Transverse colon (tissue), 4 donors: ENCODE data around the gene SLC5A4. TPM values are rescaled to one million over a fixed set of nuclear protein-coding genes. Genes with fewer than 3 reads are reported as not detected.

ENCODE experiments used
- DNase-seq: peaks from one replicate; pipeline ENCODE4 v3.0.0-alpha.2; 2019
- H3K27ac ChIP-seq, 4 donors: fragments of 200-600 bp; sonication (generic); 2 replicates each; pipeline ENCODE4 v1.5.1; 2016 to 2018; ENCODE audit warnings: inconsistent platforms in 4 of 4
- H3K27me3 ChIP-seq: fragments of 200-600 bp; sonication (generic); 2 replicates; pipeline ENCODE4 v1.5.1; 2017; ENCODE audit warnings: inconsistent platforms
- H3K36me3 ChIP-seq, 4 donors: fragments of 200-600 bp; sonication (generic); 2 replicates each; pipeline ENCODE4 v1.5.1; 2017 to 2019; ENCODE audit warnings: inconsistent platforms in 4 of 4
- H3K4me1 ChIP-seq, 4 donors: fragments of 200-600 bp; sonication (generic); 2 replicates each; pipeline ENCODE4 v1.5.1; 2017 to 2020; ENCODE audit warnings: inconsistent platforms in 4 of 4
- H3K4me3 ChIP-seq, 4 donors: fragments of 200-600 bp; sonication (generic); 1 replicate in 1 of 4; 2 replicates in 3 of 4; pipeline versions ENCODE4 v1.5.1 to v1.6.1; 2017 to 2019; ENCODE audit warnings: inconsistent platforms in 4 of 4
- H3K9me3 ChIP-seq, 2 donors: fragments of 200-600 bp; sonication (generic); 2 replicates each; pipeline ENCODE4 v1.5.1; 2017 to 2019; ENCODE audit warnings: inconsistent platforms in 2 of 2
- EP300 ChIP-seq: sonication (generic); formaldehyde crosslinking; IDR thresholded peaks from one replicate; pipeline ENCODE4 v1.6.1; 2017; ENCODE audit warnings: antibody characterized with exemption, low read depth
- POLR2A ChIP-seq: fragments of 450-650 bp; IDR thresholded peaks from one replicate; pipeline ENCODE4 v1.6.1; 2016; ENCODE audit warnings: antibody characterized with exemption, mild to moderate bottlenecking, moderate library complexity
- POLR2AphosphoS5 ChIP-seq, 3 donors: sonication (generic); formaldehyde crosslinking; IDR thresholded peaks; one replicate each; pipeline ENCODE4 v1.6.1; 2016; ENCODE audit warnings: antibody characterized with exemption in 3 of 3
- WGBS, 2 donors: methylation state at CpG; one replicate each; pipeline ENCODE4 v1.1.5; 2018; ENCODE audit warnings: low coverage in 1 of 2; 5-methylcytosine and 5-hydroxymethylcytosine counted together
- in situ Hi-C, 4 donors: fragments of 200-750 bp; cut with MboI; loops; one replicate each; pipeline versions ENCODE4 v1.15.0 to v1.15.1; 2017; ENCODE audit warnings: low sequenced_read_pairs in 3 of 4, low pct_ligation_motif_present in 1 of 4, low pct_unique_long_range_greater_than_20kb in 1 of 4
- intact Hi-C: fragments of 100-400 bp; cut with DNase I; formaldehyde crosslinking; loops from one replicate; pipeline ENCODE4 v1.15.1; 2023; ENCODE audit warnings: low total_unique reads
- total RNA-seq, 4 donors: library from RNA; depleted of rRNA; stranded (reverse); fragments of >200 nt; gene quantifications; one replicate each; pipeline ENCODE4 v1.1.0, GENCODE V29; 2016
- TF ChIP-seq, protein P1 (sequence below), 5 experiments: fragments of 200-600 bp in 3 of 5; fragments of 450-650 bp in 2 of 5; sonication (generic) in 3 of 5; IDR thresholded peaks; 1 replicate in 2 of 5; 2 replicates in 3 of 5; pipeline ENCODE4 v1.5.1; 2016 to 2017; ENCODE audit warnings: antibody characterized with exemption in 5 of 5, inconsistent platforms in 3 of 5, mild to moderate bottlenecking in 2 of 5, moderate library complexity in 1 of 5

Gene SLC5A4
- total RNA-seq, 4 donors from 2014 or later, result 0.41 TPM; not detected in 3

DNA sequence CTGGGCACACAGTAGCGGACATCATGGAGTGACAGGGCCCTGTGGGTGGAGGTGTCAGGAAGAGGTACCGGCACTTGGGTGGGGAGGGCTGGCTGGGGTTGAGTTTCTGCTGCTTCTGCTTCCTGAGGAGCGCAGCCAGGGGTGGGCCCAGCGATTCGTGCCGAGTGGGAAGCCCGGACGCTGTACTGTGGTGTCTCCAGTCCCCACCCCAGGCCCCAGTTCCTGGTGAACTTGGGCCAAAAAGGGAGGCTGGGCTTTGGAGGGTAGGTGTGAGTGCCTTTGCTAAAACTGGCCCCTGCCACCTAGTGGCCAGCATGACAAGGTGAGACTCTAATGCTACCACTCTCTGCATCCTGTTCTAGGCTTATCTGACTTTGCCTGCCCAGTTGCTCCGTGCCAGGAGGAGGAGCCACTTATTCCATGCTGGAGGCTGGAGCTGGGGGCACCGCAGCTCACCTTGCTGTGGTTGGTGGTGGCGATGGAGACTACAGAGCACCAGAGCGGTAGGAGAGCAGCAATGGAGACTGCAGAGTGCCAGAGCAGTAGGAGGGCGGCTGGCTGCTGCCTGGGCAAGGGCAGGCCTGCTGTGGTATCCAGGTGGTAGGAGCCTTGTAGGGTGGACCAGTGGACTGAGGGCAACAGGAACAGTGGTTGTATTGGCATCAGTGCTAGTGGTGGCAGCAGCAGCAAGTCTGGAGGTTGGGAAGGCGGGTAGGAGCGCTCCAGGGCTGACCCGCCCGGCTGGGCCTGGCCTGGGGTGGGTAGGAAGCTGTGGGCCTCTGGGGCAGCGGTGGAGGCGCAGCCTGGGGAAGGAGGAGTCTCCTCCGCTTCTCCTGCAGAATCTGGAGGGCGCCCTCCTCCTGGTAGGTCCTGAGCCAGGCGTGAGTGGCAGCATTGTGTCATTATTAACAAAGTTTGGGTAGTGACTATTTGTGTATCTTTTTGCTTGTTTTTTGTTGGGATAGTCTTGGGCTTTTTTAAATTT lies 48.1 kb downstream of the SLC5A4 start:
- peak; percentile 46 for DNase-seq
- intact Hi-C loops, result no loop called here
- Histone ChIP-seq H3K4me1 (peaks cover 0 to 12% (median 7%) of the 10 kb centered on the region in 4 donors), H3K4me3 (no peak overlapping the region), H3K27me3 (peaks cover 24% of the 10 kb centered on the region), H3K27ac (no peak overlapping the region), H3K36me3 (no peaks in the 10 kb centered on the region), H3K9me3 (no peaks in the 10 kb centered on the region)
- 72 to 80% methylated on average over 1 to 20 of the region's 22 CpGs for WGBS, 2 donors
- TF ChIP-seq POLR2AphosphoS5 (IDR thresholded peaks at IDR 0.05) (no peak), POLR2A (no peak), EP300 (no peak)
- TF ChIP-seq, protein P1, sequence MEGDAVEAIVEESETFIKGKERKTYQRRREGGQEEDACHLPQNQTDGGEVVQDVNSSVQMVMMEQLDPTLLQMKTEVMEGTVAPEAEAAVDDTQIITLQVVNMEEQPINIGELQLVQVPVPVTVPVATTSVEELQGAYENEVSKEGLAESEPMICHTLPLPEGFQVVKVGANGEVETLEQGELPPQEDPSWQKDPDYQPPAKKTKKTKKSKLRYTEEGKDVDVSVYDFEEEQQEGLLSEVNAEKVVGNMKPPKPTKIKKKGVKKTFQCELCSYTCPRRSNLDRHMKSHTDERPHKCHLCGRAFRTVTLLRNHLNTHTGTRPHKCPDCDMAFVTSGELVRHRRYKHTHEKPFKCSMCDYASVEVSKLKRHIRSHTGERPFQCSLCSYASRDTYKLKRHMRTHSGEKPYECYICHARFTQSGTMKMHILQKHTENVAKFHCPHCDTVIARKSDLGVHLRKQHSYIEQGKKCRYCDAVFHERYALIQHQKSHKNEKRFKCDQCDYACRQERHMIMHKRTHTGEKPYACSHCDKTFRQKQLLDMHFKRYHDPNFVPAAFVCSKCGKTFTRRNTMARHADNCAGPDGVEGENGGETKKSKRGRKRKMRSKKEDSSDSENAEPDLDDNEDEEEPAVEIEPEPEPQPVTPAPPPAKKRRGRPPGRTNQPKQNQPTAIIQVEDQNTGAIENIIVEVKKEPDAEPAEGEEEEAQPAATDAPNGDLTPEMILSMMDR (IDR thresholded peaks at IDR 0.05), result peak; percentile 47 to 69 (median 58)
- in situ Hi-C loops, result no loop called here

DNA sequence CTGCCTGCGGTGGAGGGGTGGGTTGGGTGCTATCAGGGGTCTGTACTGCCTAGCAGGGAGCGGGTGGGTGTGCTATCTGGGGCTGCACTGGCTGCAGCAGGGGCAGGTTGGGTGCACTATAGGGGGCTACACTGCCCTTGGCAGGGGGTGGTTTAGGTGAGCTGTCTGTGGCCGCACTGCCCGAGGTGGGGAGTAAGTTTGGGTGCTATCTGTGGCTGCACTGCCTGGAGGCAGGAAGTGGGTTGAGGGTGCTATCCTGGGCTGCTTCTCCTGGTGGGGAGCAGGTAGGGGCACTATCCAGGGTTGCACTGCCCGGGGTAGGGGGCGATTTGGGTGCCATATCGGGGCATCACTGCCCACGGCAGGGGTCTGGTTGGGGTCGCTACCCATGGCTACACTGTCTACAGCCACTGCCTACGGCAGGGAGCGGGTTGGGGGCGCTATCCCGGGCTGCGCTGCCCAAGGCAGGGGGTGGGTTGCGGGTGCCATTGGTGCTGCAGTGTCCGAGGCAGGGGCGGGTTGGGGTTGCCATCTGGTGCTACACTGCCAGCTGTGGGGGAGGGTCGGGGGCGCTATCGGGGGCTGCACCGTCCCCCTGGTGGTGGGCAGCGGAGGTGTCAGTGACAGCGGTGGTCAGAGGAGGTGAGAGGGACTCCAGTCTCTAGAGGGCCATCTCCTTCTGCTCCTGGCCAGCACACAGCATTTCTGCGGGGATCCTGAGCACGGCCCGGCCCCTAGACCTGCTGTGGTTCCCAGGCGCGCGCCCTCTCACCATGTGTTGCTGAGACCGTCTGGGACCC lies 49.0 kb downstream of the SLC5A4 start:
- Histone ChIP-seq H3K4me1 (peaks cover 0 to 12% (median 7%) of the 10 kb centered on the region in 4 donors), H3K4me3 (no peak overlapping the region), H3K9me3 (no peaks in the 10 kb centered on the region), H3K36me3 (no peaks in the 10 kb centered on the region), H3K27me3 (peaks cover 29% of the 10 kb centered on the region), H3K27ac (no peak overlapping the region)
- intact Hi-C loops (no loop called here), in situ Hi-C loops (no loop called here)
- no peak for DNase-seq
- TF ChIP-seq EP300, result no peak
- no peak for TF ChIP-seq POLR2A
- TF ChIP-seq, protein P1 (IDR thresholded peaks at IDR 0.05), result no peak
- no peak for TF ChIP-seq POLR2AphosphoS5 (IDR thresholded peaks at IDR 0.05)
- WGBS, 2 donors, result 78% methylated on average over 17 of the region's 30 CpGs; no CpG with 5 or more reads in 1 of the 2 donors

DNA sequence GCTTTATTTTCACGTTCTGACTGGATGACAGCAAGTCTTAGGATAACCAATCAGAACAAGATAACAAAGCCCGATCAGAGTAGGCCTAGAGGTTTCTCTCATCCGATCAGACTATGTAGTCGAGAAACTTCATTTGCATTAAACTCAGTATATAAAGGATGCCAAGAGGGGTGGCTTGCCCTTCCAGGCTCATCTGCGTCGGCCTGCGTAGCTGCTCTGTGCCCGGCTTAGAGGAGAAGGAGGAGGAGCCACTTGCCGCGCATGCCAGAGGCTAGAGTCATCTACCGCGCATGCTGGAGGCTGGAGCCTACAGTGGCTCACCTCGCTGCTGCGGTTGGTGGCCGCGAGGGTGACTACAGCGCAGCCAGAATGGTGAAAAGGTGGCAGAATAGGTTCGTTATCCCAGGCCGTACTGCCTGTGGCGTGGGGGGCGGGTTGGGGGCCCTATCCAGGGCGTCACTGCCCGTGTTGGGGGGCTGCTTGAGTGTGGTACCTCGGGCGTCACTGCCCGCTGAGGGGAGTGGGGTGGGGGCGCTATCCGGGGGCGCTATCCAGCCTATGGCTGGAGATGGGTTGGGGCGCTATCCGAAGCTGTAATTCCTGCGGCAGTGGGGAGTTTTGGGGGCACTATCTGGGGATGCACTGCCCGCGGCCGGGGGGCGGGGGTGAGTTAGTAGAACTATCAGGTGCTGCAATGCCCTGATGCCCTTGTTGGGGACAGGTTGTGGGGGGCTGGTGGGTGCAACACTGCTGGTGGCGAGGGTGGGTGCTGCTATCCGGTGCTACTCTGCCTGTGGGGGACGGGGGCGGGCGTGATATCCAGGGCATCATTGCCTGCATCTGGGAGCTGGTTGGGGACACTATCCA lies 50.1 kb downstream of the SLC5A4 start, which contains the start of gene RFPL2:
Gene RFPL2 (minus strand): TSS at position 218 of the 867 bp plus-strand sequence. CDS start 2,622 bp downstream, outside the sequence.
- in situ Hi-C loops (no loop called here), intact Hi-C loops (no loop called here)
- 38 to 65% methylated on average over 2 to 41 of the region's 41 CpGs for WGBS, 2 donors

More for the DNA sequence above, 50.1 kb downstream of the SLC5A4 start, which contains the start of gene RFPL2:
- Histone ChIP-seq H3K9me3 (no peaks in the 10 kb centered on the region), H3K27me3 (peaks cover 29% of the 10 kb centered on the region), H3K4me3 (peak within 1 kb of the TSS in 1 of 4 donors; percentile 22), H3K27ac (no peak within 1 kb of the TSS), H3K4me1 (peaks cover 0 to 12% (median 7%) of the 10 kb centered on the region in 4 donors), H3K36me3 (no peaks in the 10 kb centered on the region)
- no peak for TF ChIP-seq EP300
- TF ChIP-seq POLR2AphosphoS5 (IDR thresholded peaks at IDR 0.05), result no peak
- TF ChIP-seq, protein P1 (IDR thresholded peaks at IDR 0.05), result no peak
- no peak for TF ChIP-seq POLR2A
- DNase-seq, result peak; percentile 32
